ENCODE measurements around the gene PLD1. TPM values are rescaled to one million over a fixed set of nuclear protein-coding genes. Genes with fewer than 3 reads are reported as not detected.

Gene PLD1
- total and polyA plus RNA-seq, 2 of the 8 experiments (the other 6 are each of a cell fraction or from before 2014, with no cell fraction given): 1.2 to 2.6 TPM

- TF ChIP-seq, protein P1, sequence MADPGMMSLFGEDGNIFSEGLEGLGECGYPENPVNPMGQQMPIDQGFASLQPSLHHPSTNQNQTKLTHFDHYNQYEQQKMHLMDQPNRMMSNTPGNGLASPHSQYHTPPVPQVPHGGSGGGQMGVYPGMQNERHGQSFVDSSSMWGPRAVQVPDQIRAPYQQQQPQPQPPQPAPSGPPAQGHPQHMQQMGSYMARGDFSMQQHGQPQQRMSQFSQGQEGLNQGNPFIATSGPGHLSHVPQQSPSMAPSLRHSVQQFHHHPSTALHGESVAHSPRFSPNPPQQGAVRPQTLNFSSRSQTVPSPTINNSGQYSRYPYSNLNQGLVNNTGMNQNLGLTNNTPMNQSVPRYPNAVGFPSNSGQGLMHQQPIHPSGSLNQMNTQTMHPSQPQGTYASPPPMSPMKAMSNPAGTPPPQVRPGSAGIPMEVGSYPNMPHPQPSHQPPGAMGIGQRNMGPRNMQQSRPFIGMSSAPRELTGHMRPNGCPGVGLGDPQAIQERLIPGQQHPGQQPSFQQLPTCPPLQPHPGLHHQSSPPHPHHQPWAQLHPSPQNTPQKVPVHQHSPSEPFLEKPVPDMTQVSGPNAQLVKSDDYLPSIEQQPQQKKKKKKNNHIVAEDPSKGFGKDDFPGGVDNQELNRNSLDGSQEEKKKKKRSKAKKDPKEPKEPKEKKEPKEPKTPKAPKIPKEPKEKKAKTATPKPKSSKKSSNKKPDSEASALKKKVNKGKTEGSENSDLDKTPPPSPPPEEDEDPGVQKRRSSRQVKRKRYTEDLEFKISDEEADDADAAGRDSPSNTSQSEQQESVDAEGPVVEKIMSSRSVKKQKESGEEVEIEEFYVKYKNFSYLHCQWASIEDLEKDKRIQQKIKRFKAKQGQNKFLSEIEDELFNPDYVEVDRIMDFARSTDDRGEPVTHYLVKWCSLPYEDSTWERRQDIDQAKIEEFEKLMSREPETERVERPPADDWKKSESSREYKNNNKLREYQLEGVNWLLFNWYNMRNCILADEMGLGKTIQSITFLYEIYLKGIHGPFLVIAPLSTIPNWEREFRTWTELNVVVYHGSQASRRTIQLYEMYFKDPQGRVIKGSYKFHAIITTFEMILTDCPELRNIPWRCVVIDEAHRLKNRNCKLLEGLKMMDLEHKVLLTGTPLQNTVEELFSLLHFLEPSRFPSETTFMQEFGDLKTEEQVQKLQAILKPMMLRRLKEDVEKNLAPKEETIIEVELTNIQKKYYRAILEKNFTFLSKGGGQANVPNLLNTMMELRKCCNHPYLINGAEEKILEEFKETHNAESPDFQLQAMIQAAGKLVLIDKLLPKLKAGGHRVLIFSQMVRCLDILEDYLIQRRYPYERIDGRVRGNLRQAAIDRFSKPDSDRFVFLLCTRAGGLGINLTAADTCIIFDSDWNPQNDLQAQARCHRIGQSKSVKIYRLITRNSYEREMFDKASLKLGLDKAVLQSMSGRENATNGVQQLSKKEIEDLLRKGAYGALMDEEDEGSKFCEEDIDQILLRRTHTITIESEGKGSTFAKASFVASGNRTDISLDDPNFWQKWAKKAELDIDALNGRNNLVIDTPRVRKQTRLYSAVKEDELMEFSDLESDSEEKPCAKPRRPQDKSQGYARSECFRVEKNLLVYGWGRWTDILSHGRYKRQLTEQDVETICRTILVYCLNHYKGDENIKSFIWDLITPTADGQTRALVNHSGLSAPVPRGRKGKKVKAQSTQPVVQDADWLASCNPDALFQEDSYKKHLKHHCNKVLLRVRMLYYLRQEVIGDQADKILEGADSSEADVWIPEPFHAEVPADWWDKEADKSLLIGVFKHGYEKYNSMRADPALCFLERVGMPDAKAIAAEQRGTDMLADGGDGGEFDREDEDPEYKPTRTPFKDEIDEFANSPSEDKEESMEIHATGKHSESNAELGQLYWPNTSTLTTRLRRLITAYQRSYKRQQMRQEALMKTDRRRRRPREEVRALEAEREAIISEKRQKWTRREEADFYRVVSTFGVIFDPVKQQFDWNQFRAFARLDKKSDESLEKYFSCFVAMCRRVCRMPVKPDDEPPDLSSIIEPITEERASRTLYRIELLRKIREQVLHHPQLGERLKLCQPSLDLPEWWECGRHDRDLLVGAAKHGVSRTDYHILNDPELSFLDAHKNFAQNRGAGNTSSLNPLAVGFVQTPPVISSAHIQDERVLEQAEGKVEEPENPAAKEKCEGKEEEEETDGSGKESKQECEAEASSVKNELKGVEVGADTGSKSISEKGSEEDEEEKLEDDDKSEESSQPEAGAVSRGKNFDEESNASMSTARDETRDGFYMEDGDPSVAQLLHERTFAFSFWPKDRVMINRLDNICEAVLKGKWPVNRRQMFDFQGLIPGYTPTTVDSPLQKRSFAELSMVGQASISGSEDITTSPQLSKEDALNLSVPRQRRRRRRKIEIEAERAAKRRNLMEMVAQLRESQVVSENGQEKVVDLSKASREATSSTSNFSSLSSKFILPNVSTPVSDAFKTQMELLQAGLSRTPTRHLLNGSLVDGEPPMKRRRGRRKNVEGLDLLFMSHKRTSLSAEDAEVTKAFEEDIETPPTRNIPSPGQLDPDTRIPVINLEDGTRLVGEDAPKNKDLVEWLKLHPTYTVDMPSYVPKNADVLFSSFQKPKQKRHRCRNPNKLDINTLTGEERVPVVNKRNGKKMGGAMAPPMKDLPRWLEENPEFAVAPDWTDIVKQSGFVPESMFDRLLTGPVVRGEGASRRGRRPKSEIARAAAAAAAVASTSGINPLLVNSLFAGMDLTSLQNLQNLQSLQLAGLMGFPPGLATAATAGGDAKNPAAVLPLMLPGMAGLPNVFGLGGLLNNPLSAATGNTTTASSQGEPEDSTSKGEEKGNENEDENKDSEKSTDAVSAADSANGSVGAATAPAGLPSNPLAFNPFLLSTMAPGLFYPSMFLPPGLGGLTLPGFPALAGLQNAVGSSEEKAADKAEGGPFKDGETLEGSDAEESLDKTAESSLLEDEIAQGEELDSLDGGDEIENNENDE (IDR thresholded peaks at IDR 0.05; ENCODE audit: insufficient replicate concordance, low read length): no peak
- TF ChIP-seq CHD2 (IDR thresholded peaks at IDR 0.05; ENCODE audit: low read length) (no peak), EZH2 (IDR thresholded peaks at IDR 0.05; ENCODE audit: low read depth, low read length, severe bottlenecking) (no peak), BRCA1 (IDR thresholded peaks at IDR 0.05; ENCODE audit: low read depth, low read length) (no peak), KDM4A (IDR thresholded peaks at IDR 0.05; ENCODE audit: low read depth, low read length, severe bottlenecking) (no peak), RAD21 (IDR thresholded peaks at IDR 0.05 in 1 of 2, conservative IDR thresholded peaks at IDR 0.05 in 1 of 2; ENCODE audit: low read depth in 2 of 2, low read length in 2 of 2) (no peak), JUN (IDR thresholded peaks at IDR 0.05; ENCODE audit: low read depth, low read length) (no peak)
- TF ChIP-seq, protein P2, sequence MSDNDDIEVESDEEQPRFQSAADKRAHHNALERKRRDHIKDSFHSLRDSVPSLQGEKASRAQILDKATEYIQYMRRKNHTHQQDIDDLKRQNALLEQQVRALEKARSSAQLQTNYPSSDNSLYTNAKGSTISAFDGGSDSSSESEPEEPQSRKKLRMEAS (IDR thresholded peaks at IDR 0.05): no peak
These were observed 1.1 kb upstream of the PLD1 start (continued) for GRCh38 chr3:171811295-171811912.

Data from H1 (cell line).